ENCODE measurements around the gene ARHGEF28. TPM values are rescaled to one million over a fixed set of nuclear protein-coding genes. Genes with fewer than 3 reads are reported as not detected.

Gene ARHGEF28
- total RNA-seq, 1 donor from 2014 or later: 2.1 TPM

- no peaks in the 10 kb centered on the region for H3K36me3 ChIP-seq
- H3K4me1 ChIP-seq: peaks cover 22% of the 10 kb centered on the region
- DNase-seq: no peak
- peaks cover 14% of the 10 kb centered on the region for H3K27me3 ChIP-seq (ENCODE audit: low read depth)
- H3K27ac ChIP-seq (replicated peaks): no peak overlapping the region
- TF ChIP-seq CTCF (IDR thresholded peaks at IDR 0.05; ENCODE audit: borderline replicate concordance): no peak
- H3K4me3 ChIP-seq: no peak overlapping the region
- intact Hi-C loops (cut with micrococcal nuclease): no loop called here
- H3K9me3 ChIP-seq (replicated peaks): no peaks in the 10 kb centered on the region
These were observed 100.1 kb downstream of the ARHGEF28 start for GRCh38 chr5:73726071-73726470.

GRCh38 chr5:73726606-73727231 is 100.7 kb downstream of the ARHGEF28 start:
- no peak overlapping the region for H3K27ac ChIP-seq (replicated peaks)
- no peaks in the 10 kb centered on the region for H3K9me3 ChIP-seq (replicated peaks)
- intact Hi-C loops (cut with micrococcal nuclease): no loop called here
- DNase-seq: no peak
- peaks cover 22% of the 10 kb centered on the region for H3K4me1 ChIP-seq
- H3K4me3 ChIP-seq: no peak overlapping the region
- no peak for TF ChIP-seq CTCF (IDR thresholded peaks at IDR 0.05; ENCODE audit: borderline replicate concordance)
- peaks cover 8% of the 10 kb centered on the region for H3K27me3 ChIP-seq (ENCODE audit: low read depth)
- H3K36me3 ChIP-seq: no peaks in the 10 kb centered on the region

- Histone ChIP-seq H3K4me3 (no peak overlapping the region), H3K36me3 (no peaks in the 10 kb centered on the region), H3K27me3 (ENCODE audit: low read depth) (peaks cover 6% of the 10 kb centered on the region), H3K27ac (replicated peaks) (no peak overlapping the region), H3K9me3 (replicated peaks) (no peaks in the 10 kb centered on the region), H3K4me1 (peaks cover 22% of the 10 kb centered on the region)
- intact Hi-C loops (cut with micrococcal nuclease): no loop called here
- DNase-seq: no peak
- TF ChIP-seq CTCF (IDR thresholded peaks at IDR 0.05; ENCODE audit: borderline replicate concordance): no peak
These were observed 101.5 kb downstream of the ARHGEF28 start for GRCh38 chr5:73727470-73727869.

- H3K27me3 ChIP-seq (ENCODE audit: low read depth): no peaks in the 10 kb centered on the region
- intact Hi-C loops (cut with micrococcal nuclease): no loop called here
- H3K9me3 ChIP-seq (replicated peaks): no peaks in the 10 kb centered on the region
- H3K36me3 ChIP-seq: no peaks in the 10 kb centered on the region
- TF ChIP-seq CTCF (IDR thresholded peaks at IDR 0.05; ENCODE audit: borderline replicate concordance): no peak
- H3K4me1 ChIP-seq: peaks cover 27% of the 10 kb centered on the region
- no peak overlapping the region for H3K4me3 ChIP-seq
- H3K27ac ChIP-seq (replicated peaks): no peak overlapping the region
- no peak for DNase-seq
These were observed 102.7 kb downstream of the ARHGEF28 start for GRCh38 chr5:73728493-73729273.

GRCh38 chr5:73729329-73729728 is 103.3 kb downstream of the ARHGEF28 start:
- TF ChIP-seq CTCF (IDR thresholded peaks at IDR 0.05; ENCODE audit: borderline replicate concordance): no peak
- no peak overlapping the region for H3K4me3 ChIP-seq
- no peaks in the 10 kb centered on the region for H3K36me3 ChIP-seq
- no peaks in the 10 kb centered on the region for H3K9me3 ChIP-seq (replicated peaks)
- H3K4me1 ChIP-seq: peaks cover 29% of the 10 kb centered on the region
- no peaks in the 10 kb centered on the region for H3K27me3 ChIP-seq (ENCODE audit: low read depth)
- DNase-seq: no peak
- no peak overlapping the region for H3K27ac ChIP-seq (replicated peaks)
- intact Hi-C loops (cut with micrococcal nuclease): no loop called here
